Left colon (tissue), 2 donors: Measurements from ENCODE around the gene CLCA4. TPM values are rescaled to one million over a fixed set of nuclear protein-coding genes. Genes with fewer than 3 reads are reported as not detected.
"Not testable (repeated sequence)": the region's sequence is repeated elsewhere in the genome, so short reads cannot be mapped to it uniquely, and the experiment has no call there.

Source experiments
- ATAC-seq: fragments of 200-7000 bp; cut with Tn5 transposase; one replicate; pipeline ENCODE4 v1.9.1; 2020; ENCODE audit warnings: mild to moderate bottlenecking, moderate library complexity
- DNase-seq, 2 donors: peaks; one replicate each; pipeline ENCODE4 v3.0.0-alpha.2; 2020
- intact Hi-C, 2 donors: fragments of 100-400 bp; cut with DNase I in 1 of 2; cut with micrococcal nuclease in 1 of 2; formaldehyde crosslinking; loops; one replicate each; pipeline versions ENCODE4 v1.11.2 to v1.14.0; 2022; cut with DNase I, micrococcal nuclease
- total RNA-seq, 2 donors: library from RNA; stranded (reverse); fragmentation: NEBNext Ultra II Directional; extraction: Animal tissue kit (Norgen Biotek cat#: 25700); gene quantifications; one replicate each; pipeline ENCODE4 v1.2.1, GENCODE V29; 2021
- donor health status: DM: no; HTN: no; CAD: no.
- donor health status: DM: yes; HTN: yes; CAD: no.

The CLCA4 gene
- total RNA-seq, 2 donors from 2014 or later: 1,175 to 1,664 TPM

DNA sequence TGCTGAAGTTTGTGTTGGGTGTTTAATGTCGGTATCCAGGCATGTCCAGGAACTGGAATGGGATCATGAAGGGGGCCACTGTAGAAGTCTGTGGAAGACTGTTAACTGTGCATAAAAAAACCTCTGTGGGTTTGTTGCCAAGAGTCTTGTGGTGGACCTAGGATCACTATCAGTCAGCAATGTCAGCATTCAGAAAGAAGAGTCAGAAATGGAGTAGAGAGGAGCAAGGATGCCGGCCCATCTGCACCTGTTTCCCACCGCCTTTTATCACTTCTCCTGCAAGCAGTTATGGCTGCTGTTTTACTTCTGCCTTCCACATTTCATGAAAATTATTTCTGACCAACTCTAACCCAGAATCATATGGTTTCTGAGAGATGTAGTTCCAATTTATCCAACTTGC, 36.7 kb downstream of the CLCA4 start:
- DNase-seq (no peak), ATAC-seq (no peak)
- intact Hi-C loops: no loop called here

DNA sequence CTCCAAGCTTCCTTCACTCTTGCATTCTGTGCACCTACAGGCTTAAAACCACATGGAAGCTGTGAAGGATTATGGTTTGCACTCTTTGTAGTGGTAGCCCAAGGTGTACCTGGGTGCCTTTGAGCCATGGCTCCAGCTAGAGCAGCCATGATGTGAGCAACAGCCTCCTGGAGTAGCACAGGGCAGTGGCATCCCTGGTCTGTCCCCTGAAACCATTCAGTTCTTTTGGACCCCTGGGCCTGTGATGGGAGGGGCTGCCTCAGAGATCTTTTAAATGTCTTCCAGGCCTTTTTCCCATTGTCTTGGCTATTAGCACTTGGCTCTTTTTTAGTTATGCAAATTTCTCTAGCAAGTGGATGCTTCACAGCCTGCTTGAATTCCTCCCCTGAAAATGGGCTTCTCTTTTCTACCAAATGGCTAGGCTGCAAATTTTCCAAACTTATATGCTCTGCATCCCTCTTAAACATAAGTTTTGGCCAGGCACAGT, 47.4 kb downstream of the CLCA4 start:
- DNase-seq (no peak), ATAC-seq (no peak)
- intact Hi-C loops: no loop called here

DNA sequence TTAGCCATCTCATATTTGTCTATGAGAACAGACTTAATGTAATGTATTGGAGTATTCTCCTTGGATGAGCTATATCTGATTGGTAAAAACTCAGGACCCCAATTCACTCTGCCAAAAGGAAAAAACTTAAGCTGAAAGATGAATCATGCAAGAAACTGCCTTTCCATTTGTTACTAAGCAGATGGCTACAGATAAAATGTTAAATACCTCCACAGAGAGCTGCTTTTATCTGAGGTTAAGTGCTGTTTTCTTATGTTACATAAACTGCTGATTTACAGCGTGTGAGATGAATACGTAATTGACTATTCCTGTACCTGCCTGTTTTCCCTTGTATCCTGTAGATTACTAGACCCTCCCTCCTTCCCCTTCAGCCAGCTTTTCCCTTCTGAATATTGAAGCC, 49.3 kb downstream of the CLCA4 start:
- ATAC-seq: no peak
- intact Hi-C loops: no loop called here

DNA sequence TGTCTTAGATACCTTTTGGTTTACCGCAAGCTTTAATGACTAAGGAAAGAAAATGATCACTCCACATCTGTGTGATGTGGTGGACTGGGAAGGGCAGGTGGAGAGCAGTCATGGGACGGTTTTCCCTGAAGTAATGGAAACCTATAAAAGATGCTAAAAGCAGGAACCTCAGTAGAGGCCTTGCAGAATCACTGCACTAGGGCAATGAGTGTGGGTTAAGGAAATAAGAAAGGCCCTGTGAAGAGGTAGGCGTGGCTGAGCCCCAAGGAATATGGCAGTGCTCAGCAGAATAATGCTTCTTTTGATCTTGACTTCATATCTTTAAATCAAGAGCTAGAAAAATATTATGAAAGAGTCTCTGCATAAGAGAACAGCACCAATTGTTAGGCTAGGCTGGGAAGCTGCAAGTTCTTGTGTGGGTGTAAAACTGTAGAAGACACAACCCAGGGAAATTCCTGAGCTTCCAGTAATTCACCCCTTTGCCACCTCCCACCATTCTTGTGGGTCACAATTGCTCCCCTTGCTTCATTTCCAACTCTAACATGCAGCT, 49.9 kb downstream of the CLCA4 start:
- intact Hi-C loops: no loop called here
- ATAC-seq (no peak), DNase-seq (no peak)

More for the DNA sequence above, 49.3 kb downstream of the CLCA4 start:
- DNase-seq: no peak

DNA sequence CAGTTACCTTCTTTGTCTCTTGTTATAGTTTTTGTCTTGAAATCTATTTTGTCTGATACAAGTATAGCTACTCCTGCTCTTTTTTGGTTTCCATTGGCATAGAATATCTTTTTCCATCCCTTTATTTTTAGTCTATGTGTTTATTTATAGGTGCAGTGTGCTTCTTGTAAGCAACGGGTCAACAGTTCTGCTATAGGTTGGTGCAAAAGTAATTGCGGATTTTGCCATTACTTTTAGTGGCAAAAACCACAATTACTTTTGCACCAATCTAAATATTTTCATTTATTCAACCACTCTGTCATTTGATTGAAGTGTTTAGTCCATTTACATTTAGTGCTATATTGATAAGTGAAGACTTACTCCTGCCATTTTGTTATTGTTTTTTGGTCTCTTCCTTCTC, 59.2 kb downstream of the CLCA4 start:
- intact Hi-C loops, DNase-seq, ATAC-seq: not testable (repeated sequence)

DNA sequence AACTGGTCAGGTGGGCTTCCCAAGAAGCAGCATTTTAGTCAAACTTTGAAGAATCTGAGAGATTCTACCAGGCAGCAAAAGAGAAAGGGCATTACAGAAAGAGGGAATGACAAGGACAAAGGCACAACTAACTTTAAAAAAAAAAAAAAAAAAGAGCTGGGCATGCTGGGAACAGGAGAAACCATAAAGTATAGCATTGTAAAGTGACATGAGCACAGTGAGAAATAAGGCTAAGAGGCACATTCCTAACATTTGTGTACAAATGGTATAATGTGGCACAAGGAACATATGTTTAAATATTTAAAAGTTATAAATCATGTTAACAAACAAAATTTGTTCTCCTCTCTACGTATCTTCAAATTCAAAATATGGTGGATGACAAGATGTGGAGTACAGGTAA, 69.6 kb downstream of the CLCA4 start:
- no peak for DNase-seq
- intact Hi-C loops: no loop called here
- peak; percentile 84 for ATAC-seq

DNA sequence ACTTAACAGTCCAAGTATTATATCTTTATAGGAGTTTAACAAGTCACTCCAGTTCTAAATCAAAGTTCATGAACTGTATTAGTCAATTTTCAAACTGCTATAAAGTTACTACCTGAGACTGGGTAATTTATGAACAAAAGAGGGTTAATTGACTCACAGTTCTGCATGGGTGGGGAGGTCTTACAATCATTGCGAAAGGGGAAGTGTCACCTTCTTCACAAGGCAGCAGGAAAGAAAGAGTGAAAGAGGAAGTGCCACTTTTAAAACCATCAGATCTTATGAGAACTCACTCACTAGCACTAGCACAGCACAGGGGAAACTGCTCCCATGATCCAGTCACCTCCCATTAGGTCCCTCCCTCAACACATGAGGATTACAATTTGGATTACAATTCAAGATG, 70.0 kb downstream of the CLCA4 start:
- DNase-seq: peak; percentile 27 to 58
- intact Hi-C loops: no loop called here
- ATAC-seq: peak; percentile 92

DNA sequence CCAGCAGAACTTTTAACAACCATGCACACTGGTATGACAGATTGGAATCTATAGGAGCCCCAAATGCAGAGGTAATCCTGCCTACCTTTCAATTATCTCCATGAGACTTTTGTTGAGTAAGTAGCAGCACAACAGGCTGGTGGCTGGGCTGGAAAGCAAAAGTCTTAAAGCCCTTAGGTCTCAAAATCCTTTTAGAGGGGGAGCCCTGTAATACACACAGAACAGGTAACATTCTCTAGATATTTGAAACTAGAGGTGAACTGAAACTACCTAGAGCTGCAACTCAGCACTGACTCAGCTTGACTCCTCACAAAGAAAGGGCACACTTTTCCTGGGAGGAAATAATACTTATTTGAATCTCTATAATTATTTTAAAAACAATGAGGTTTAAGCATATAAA, 71.5 kb downstream of the CLCA4 start:
- intact Hi-C loops: no loop called here
- ATAC-seq (no peak), DNase-seq (no peak)

DNA sequence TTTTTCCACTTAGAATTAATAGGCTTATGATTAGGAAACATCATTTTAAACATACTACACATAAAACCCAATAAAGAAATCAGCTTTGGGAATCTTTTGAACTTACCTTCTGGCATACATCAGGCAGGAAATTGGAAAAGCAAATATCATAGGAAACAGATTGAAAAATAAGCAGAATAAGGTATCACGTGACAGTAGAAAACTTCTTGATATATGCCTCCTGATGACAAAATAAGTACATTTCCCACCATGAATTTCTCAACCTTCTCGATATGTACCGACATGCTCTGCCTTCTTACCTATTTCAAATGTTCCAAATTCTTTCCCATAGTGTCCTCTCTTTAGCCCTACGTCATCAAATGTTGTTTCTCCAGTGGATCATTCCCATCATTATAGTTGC, 72.4 kb downstream of the CLCA4 start:
- intact Hi-C loops: no loop called here
- no peak for ATAC-seq
- no peak for DNase-seq

DNA sequence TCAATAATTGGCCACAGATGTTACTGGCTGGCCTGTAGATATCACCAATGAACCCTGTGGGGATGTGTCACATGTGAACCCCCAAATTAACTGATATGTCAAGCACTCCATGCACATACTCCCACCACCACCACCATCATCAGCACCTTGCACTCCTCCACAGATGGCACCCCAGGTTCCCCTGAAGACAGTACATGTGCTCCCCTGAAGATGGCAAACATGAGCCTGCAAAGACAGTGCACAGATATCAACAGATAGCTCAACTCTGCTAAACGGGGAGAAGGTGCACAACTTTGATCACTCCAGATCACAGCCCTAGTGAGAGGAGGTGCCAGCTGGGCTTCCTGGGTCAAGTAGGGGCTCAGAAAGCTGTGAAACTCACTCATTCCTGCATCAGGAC, 74.4 kb downstream of the CLCA4 start:
- intact Hi-C loops: no loop called here
- no peak for ATAC-seq
- no peak for DNase-seq

Other genes starting within 250 kb of the CLCA4 start
- 10 to 100 TPM; 33.0 to 49.9 TPM for gene ODF2L, start 150.8 kb upstream of the CLCA4 start, total RNA-seq
- 1 to 10 TPM in 1 of 2 donors, under 1 TPM in 1; 0.79 to 1.2 TPM for gene CLCA2, start 122.9 kb upstream of the CLCA4 start, total RNA-seq
- 100 to 1,000 TPM; 848 to 970 TPM for gene CLCA1, start 78.2 kb upstream of the CLCA4 start, total RNA-seq
- 100 to 1,000 TPM; 118 to 122 TPM for gene SH3GLB1, start 157.5 kb downstream of the CLCA4 start, total RNA-seq